HG03095 (cell line): ENCODE measurements around the gene GTPBP1.

Source experiments
- ATAC-seq: cut with Tn5 transposase; IDR thresholded peaks from one replicate; pipeline ENCODE4 v1.9.1; 2021; ENCODE audit warnings: moderate library complexity; ENCODE audit not compliant: unreplicated experiment

The GTPBP1 gene

DNA sequence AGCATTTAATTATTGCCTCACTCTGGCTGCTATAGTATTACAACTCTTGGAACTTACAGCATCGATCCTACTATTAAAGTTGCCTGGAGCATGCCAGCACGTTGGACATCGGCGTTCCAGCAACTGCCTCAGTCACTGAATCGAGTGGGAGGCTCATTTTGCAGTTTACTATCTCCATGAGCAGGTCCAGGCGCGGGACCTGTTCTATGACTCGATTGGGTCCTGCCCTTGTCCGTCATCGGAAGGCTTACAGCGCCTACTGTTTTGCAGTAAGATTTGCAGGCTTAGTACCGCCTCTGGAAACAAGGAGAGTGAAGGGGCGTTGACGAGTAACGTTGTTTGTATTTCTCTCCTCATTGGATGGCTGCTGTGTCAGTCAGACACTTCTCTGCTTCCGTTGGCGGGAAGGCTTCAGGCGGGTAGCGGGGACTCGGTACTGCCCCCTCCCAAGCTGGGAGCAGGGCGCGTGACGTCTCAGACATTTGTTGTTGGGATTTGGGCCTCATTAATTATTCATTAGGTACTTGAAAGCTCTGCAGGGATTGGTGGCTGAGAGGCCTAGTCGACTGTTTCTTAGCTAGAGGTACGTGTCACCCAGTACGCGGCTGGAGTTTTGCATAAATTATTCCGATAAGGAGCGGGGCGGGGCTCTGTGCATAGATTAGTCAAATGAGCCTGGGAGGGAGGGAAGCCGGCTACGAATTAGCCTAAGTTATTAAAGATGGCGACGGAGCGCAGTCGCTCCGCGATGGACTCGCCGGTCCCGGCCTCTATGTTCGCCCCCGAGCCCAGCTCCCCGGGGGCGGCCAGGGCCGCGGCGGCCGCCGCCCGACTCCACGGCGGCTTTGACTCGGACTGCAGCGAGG lies at the start of gene GTPBP1:
TSS of gene GTPBP1 (plus strand) at position 710 of the 866 bp plus-strand sequence. CDS start at position 722, 12 bp downstream.
- peak; percentile 63 for ATAC-seq

DNA sequence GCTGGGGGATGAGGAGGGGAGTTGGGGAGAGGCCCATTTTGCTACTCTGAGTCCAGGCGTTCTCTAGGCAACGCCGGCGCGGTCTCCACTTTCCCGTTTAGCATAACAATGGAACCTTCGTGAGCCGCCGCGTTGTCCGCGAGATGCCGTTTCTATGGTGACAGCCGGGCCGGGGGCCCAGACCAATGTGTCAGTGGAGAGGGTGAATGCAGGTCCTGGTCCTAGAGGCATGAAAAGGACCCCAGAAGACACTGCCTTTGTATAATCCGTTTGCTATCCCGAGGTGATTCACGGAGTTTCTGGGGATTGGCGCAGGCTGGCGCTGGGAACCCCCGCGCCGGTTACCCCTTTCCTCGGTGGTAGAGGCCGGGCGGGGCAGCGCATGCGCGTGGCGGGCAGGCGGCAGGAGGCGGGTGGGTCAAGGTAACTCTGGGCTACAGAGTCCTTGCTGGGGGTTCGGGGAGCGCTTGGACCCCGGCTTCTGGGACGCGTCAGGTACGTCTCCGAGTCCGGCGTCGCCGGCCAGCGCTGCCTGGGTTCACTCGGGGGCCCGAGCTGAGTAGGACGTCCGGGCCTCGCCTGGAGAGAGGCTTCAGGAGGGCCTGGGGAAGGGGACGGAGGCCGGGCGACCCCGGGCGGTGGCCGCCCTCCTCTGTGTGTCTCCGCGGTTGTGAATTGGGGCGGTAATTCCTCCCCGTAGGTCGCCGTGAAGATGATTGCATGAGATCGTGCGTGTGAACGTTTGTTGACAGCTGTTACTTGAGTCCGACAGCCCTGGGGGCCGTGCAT lies 49.3 kb upstream of the GTPBP1 start, which contains the start of the genes CBY1 and FAM227A:
TSS of gene CBY1 (plus strand) at position 383 of the 789 bp plus-strand sequence. CDS start 11,417 bp downstream, outside the sequence.
TSS of gene FAM227A (minus strand) at position 137 of the 789 bp plus-strand sequence. CDS start 6,224 bp downstream, outside the sequence.
- peak; percentile 58 for ATAC-seq

- ATAC-seq = no peak
Measured at GRCh38 chr22:38657045-38657909, 48.5 kb upstream of the GTPBP1 start.

GRCh38 chr22:38674888-38675287 lies 30.9 kb upstream of the GTPBP1 start:
- no peak for ATAC-seq

GRCh38 chr22:38675833-38676232 lies 29.9 kb upstream of the GTPBP1 start:
- ATAC-seq = no peak

- ATAC-seq = peak; percentile 87
Measured at GRCh38 chr22:38681582-38682335, 24.0 kb upstream of the GTPBP1 start, which contains the start of gene TOMM22. Gene TOMM22, plus strand, starts transcription at chr22:38681957. Its CDS starts 22 bp downstream, at chr22:38681979.

DNA sequence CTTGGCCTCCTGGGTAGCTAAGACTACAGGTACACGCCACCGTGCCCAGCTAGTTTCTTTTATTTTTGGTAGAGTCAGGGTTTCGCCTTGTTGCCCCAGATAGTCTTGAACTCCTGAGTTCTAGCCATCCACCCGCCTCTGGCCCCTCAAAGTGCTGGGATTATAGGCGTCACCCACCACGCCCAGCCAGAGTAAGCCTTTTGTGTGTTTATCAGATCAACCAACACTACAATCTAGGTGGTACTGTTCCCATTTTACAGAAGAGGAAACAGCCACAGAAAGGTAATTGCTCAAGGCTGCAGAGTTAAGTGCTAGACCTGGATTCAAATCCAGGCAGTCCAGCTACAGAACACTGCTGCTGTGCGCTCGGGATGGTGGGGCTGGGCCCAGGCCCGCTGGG lies 20.8 kb upstream of the GTPBP1 start:
- ATAC-seq = no peak

DNA sequence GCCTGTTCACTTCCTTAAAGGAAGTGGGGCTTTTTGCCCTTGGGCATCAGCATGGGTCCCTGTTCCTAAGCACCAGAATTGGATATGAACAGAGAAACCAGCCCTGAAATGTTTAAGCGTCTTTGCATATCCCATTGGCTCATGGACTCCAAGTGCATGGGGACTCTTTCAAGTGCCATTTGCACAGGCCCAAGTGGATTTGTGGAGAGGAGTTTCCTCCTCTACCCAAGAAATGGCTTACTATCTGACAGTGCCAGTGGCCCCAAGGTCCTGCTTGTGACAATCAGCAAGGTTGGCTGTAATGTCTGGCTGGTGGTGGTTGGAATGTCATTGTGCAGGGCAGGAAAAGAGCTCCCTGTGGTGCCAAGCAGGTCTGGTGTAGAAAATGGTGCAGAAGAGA lies 20.0 kb upstream of the GTPBP1 start:
- ATAC-seq = no peak

GRCh38 chr22:38689651-38690050 lies 16.1 kb upstream of the GTPBP1 start:
- no peak for ATAC-seq

DNA sequence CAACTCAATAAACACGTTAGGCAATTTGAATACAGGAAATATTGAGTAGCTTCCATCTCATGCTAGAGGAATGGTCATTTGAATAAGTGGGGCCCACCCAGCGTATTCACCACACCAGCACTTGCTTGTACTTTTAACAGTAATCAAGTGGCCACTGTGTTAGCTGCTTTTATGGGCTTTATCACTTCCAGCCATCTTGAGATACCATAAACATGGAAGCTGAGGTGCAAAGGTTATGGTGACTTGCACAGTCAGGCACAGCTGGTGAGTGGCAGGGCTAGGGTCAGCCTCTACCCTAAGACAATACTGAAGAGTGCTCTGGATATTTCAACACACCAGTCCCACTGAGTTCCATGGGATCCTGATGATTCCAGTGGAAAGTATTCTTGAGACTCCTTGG lies 11.7 kb upstream of the GTPBP1 start:
- no peak for ATAC-seq

GRCh38 chr22:38694940-38695339 lies 10.8 kb upstream of the GTPBP1 start:
- no peak for ATAC-seq

GRCh38 chr22:38696606-38697424 lies 8.9 kb upstream of the GTPBP1 start:
- ATAC-seq = no peak

DNA sequence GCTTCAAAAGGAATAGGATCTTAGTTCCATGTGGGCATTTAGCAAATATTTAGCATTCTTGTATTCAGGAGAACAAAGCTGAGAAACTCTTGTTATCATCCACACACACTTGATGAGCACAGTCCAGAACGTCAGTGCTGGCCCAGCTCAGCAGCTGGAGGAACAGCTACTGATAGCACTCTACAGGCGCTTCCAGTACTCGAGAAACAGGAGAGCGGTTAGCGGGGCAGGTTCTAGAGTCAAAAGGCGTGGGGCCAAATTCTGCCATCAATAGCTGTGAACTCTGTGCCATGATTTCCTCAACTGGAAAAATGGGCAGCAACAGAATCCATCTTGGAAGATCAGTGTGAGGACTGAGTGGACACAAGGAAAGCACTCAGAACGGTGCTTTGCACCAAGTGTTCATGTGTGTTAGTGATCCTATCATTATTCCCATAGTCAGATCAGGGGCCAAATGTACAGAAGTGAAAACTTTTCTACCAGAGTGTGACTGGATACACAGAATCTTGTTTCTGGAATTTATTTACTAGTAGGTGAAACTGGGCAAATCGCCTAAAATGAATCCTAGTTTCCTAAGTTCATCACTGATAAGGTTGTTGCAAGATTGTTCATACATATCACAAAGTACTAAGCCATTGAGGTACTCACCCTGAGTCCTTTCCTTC lies 8.2 kb upstream of the GTPBP1 start:
- ATAC-seq = no peak

DNA sequence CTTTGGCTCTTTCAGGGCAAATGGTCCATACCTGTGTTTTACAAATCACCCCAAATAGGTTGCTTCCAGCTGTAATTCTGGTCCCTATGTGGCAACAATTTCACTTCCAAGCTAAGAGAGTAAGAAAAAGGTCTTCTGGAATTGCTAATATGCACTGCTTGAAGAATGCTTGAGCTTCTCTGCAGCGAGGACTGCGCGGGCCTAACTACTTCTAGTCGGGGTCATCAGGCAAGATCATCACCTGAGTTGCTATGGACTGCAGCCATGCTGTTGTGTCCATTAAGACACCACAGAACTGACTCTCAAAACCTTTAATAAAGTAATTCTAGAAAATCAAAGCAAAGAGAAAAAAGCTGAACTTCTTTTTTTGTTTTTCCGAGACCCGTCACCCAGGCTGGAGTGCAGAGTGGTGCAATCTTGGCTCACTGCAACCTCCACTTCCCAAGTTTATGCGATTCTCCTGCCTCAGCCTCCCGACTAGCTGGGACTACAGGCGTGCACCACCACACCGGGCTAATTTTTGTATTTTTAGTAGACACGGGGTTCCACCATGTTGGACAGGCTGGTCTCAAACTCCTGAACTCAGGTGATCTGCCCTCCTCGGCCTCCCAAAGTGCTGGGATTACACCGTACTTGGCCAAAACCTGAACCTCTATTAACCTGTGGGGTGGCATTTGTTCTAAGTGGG lies 7.2 kb upstream of the GTPBP1 start:
- no peak for ATAC-seq

- no peak for ATAC-seq
Measured at GRCh38 chr22:38699143-38699542, 6.6 kb upstream of the GTPBP1 start.

DNA sequence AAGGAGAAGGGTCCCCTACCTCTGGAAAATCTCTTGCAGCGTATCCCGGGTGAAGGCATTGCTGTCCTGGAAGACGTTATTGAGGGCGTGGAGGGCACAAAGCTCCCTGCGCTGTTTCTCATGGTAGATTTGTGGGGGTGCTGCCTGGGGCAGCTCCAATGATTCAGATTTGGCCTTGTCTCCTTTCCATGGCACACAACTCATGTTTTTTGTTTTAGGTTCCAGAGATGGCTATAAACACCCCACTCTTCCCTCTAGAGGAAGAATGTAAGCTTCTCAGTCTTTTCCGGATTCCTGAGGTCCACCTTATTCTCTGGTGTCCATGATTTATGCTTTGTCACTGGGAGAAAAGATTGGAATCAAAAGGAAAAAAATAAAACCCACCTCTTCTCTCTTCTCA lies 6.0 kb upstream of the GTPBP1 start:
- no peak for ATAC-seq

- ATAC-seq = no peak
Measured at GRCh38 chr22:38700270-38700788, 5.4 kb upstream of the GTPBP1 start.
